NT2/D1 (cell line): ENCODE measurements around the gene CCDC34.

Experiments
- DNase-seq: peaks from one replicate; pipeline ENCODE4 v3.0.0-alpha.2; 2011; ENCODE audit warnings: low read depth, low spot score
- H3K27me3 ChIP-seq: 2 replicates; pipeline ENCODE4 v1.6.0; 2011; ENCODE audit warnings: mild to moderate bottlenecking; ENCODE audit not compliant: insufficient read length, insufficient read depth
- H3K36me3 ChIP-seq: 2 replicates; pipeline ENCODE4 v1.6.1; 2011; ENCODE audit warnings: mild to moderate bottlenecking, low read length, mixed read lengths; ENCODE audit not compliant: insufficient read depth, insufficient read length
- H3K4me1 ChIP-seq: 2 replicates; pipeline ENCODE4 v1.5.1; 2011; ENCODE audit not compliant: insufficient read depth, insufficient read length
- H3K4me3 ChIP-seq: 2 replicates; pipeline ENCODE4 v1.5.1; 2011; ENCODE audit warnings: low read depth; ENCODE audit not compliant: insufficient read length
- H3K9ac ChIP-seq: 2 replicates; pipeline ENCODE4 v1.6.0; 2011; ENCODE audit warnings: low read depth; ENCODE audit not compliant: insufficient read length
- H3K9me3 ChIP-seq: 2 replicates; pipeline ENCODE4 v1.5.1; 2011; ENCODE audit warnings: mild to moderate bottlenecking, low read length; ENCODE audit not compliant: insufficient read depth
- SUZ12 ChIP-seq: IDR thresholded peaks from 2 replicates; pipeline ENCODE4 v1.6.1; 2011; ENCODE audit not compliant: insufficient read length, insufficient read depth; ENCODE audit errors: extremely low read depth
- YY1 ChIP-seq: IDR thresholded peaks from 2 replicates; pipeline ENCODE4 v1.6.1; 2011; ENCODE audit not compliant: insufficient read length, insufficient read depth
- ZNF274 ChIP-seq: IDR thresholded peaks from 2 replicates; pipeline ENCODE4 v1.6.1; 2011; ENCODE audit warnings: mild to moderate bottlenecking, low read depth, low read length

CCDC34 gene

GRCh38 chr11:27293515-27294417, 69.2 kb downstream of the CCDC34 start:
- DNase-seq = no peak
- no peak overlapping the region for H3K4me3 ChIP-seq
- H3K9me3 ChIP-seq = peaks cover 23% of the 10 kb centered on the region; the same call in 1 of the 2 replicates
- H3K27me3 ChIP-seq = no peaks in the 10 kb centered on the region
- H3K9ac ChIP-seq = no peak overlapping the region
- no peaks in the 10 kb centered on the region for H3K36me3 ChIP-seq
- H3K4me1 ChIP-seq = no peaks in the 10 kb centered on the region
- TF ChIP-seq ZNF274 = no peak
- no peak for TF ChIP-seq YY1
- TF ChIP-seq SUZ12 = no peak

- Histone ChIP-seq H3K36me3 (no peaks in the 10 kb centered on the region), H3K9ac (no peak overlapping the region), H3K27me3 (no peaks in the 10 kb centered on the region), H3K4me1 (no peaks in the 10 kb centered on the region), H3K4me3 (no peak overlapping the region), H3K9me3 (peaks cover 23% of the 10 kb centered on the region; the same call in 1 of the 2 replicates)
- TF ChIP-seq ZNF274 (no peak), YY1 (no peak), SUZ12 (no peak)
- DNase-seq = no peak
These were observed 70.4 kb downstream of the CCDC34 start for GRCh38 chr11:27292637-27293010.

- H3K27me3 ChIP-seq = no peaks in the 10 kb centered on the region
- H3K9me3 ChIP-seq = peaks cover 23% of the 10 kb centered on the region; the same call in 1 of the 2 replicates
- H3K4me1 ChIP-seq = no peaks in the 10 kb centered on the region
- DNase-seq = no peak
- H3K4me3 ChIP-seq = no peak overlapping the region
- no peak overlapping the region for H3K9ac ChIP-seq
- H3K36me3 ChIP-seq = no peaks in the 10 kb centered on the region
- TF ChIP-seq ZNF274 (no peak), YY1 (no peak), SUZ12 (no peak)
These were observed 70.9 kb downstream of the CCDC34 start for GRCh38 chr11:27291954-27292636.

- Histone ChIP-seq H3K27me3 (no peaks in the 10 kb centered on the region), H3K36me3 (no peaks in the 10 kb centered on the region), H3K4me1 (no peaks in the 10 kb centered on the region), H3K4me3 (no peak overlapping the region), H3K9ac (no peak overlapping the region), H3K9me3 (peaks cover 23% of the 10 kb centered on the region; the same call in 1 of the 2 replicates)
- DNase-seq = no peak
- TF ChIP-seq SUZ12 = no peak
- no peak for TF ChIP-seq YY1
- no peak for TF ChIP-seq ZNF274
These were observed 71.6 kb downstream of the CCDC34 start for GRCh38 chr11:27291302-27291889.

- Histone ChIP-seq H3K9ac (no peak overlapping the region), H3K9me3 (peaks cover 23% of the 10 kb centered on the region; the same call in 1 of the 2 replicates), H3K4me3 (no peak overlapping the region), H3K36me3 (no peaks in the 10 kb centered on the region), H3K4me1 (no peaks in the 10 kb centered on the region), H3K27me3 (no peaks in the 10 kb centered on the region)
- DNase-seq = no peak
- no peak for TF ChIP-seq YY1
- no peak for TF ChIP-seq SUZ12
- no peak for TF ChIP-seq ZNF274
These were observed 72.6 kb downstream of the CCDC34 start for GRCh38 chr11:27290261-27291050.
